Tibial artery (tissue), 4 donors: ENCODE data around the gene ALPL.

Experiments
- DNase-seq, 2 donors: peaks; one replicate each; pipeline ENCODE4 v3.0.0-alpha.2; 2019
- H3K27ac ChIP-seq, 2 donors: fragments of 200-600 bp; sonication (generic) in 1 of 2; 1 replicate in 1 of 2; 2 replicates in 1 of 2; pipeline ENCODE4 v1.5.1; 2018 to 2019; ENCODE audit warnings: mild to moderate bottlenecking in 1 of 2
- H3K27me3 ChIP-seq, 2 donors: fragments of 200-600 bp; sonication (generic) in 1 of 2; one replicate each; pipeline versions ENCODE4 v1.5.1 to v1.6.0; 2016 to 2019
- H3K36me3 ChIP-seq, 3 donors: fragments of 200-600 bp; sonication (generic) in 2 of 3; one replicate each; pipeline ENCODE4 v1.5.1; 2016 to 2019; ENCODE audit warnings: mild to moderate bottlenecking in 2 of 3
- H3K4me1 ChIP-seq, 4 donors: fragments of 200-600 bp; sonication (generic) in 2 of 4; 1 replicate in 3 of 4; 2 replicates in 1 of 4; pipeline ENCODE4 v1.5.1; 2016 to 2019
- H3K4me3 ChIP-seq, 2 donors: fragments of 200-600 bp; sonication (generic) in 1 of 2; 1 replicate in 1 of 2; 2 replicates in 1 of 2; pipeline ENCODE4 v1.5.1; 2018 to 2019; ENCODE audit warnings: mild to moderate bottlenecking in 2 of 2
- H3K9me3 ChIP-seq, 3 donors: fragments of 200-600 bp; sonication (generic) in 1 of 3; one replicate each; pipeline ENCODE4 v1.5.1; 2016 to 2019
- intact Hi-C: fragments of 100-400 bp; cut with DNase I; formaldehyde crosslinking; loops from one replicate; pipeline ENCODE4 v1.15.0; 2023; ENCODE audit warnings: low total_unique reads
- TF ChIP-seq, protein P1 (sequence below), 2 experiments: fragments of 200-600 bp in 1 of 2; fragments of 450-650 bp in 1 of 2; IDR thresholded peaks; one replicate each; pipeline ENCODE4 v1.5.1; 2017 to 2019; ENCODE audit warnings: antibody characterized with exemption in 2 of 2, mild to moderate bottlenecking in 1 of 2, moderate library complexity in 1 of 2

The ALPL gene

DNA sequence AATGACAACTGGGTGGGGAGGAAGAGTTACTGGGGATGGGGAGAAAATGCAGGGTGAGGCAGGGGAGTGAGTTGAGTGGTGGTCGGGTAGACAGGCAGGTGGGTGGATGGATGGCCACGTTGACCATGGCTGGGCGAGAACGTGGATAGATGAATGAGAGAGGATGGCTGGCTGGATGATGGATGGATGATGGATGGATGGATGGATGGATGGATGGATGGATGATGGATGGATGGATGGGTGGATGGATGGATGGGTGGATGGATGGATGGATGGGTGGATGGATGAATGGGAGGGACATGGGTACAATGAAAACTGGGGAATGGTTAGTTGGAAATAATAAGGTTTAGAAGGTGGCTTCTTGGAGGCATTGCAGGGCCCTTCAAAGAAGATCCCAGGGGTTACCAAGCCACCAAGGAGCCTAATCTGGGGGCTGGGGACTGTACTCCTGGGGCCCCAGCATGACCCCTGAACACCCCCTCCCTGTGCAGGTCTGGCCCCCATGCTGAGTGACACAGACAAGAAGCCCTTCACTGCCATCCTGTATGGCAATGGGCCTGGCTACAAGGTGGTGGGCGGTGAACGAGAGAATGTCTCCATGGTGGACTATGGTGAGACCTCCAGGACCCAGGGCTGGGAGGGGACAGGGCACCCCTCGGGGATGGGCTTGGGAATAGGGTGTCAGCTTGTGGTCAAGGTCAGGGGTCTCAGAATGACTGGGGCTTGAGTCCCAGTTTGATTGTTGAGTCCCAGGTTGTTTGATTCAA, 67.0 kb downstream of the ALPL start:
- no peaks in the 10 kb centered on the region for H3K36me3 ChIP-seq
- TF ChIP-seq, protein P1, sequence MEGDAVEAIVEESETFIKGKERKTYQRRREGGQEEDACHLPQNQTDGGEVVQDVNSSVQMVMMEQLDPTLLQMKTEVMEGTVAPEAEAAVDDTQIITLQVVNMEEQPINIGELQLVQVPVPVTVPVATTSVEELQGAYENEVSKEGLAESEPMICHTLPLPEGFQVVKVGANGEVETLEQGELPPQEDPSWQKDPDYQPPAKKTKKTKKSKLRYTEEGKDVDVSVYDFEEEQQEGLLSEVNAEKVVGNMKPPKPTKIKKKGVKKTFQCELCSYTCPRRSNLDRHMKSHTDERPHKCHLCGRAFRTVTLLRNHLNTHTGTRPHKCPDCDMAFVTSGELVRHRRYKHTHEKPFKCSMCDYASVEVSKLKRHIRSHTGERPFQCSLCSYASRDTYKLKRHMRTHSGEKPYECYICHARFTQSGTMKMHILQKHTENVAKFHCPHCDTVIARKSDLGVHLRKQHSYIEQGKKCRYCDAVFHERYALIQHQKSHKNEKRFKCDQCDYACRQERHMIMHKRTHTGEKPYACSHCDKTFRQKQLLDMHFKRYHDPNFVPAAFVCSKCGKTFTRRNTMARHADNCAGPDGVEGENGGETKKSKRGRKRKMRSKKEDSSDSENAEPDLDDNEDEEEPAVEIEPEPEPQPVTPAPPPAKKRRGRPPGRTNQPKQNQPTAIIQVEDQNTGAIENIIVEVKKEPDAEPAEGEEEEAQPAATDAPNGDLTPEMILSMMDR (IDR thresholded peaks at IDR 0.05) = no peak
- peaks cover 0 to 2% (median 0%) of the 10 kb centered on the region in 3 donors for H3K9me3 ChIP-seq
- no peak overlapping the region for H3K27ac ChIP-seq
- H3K27me3 ChIP-seq = peaks cover 0 to 53% of the 10 kb centered on the region in 2 donors
- H3K4me1 ChIP-seq = peaks cover 0 to 15% (median 9%) of the 10 kb centered on the region in 4 donors
- intact Hi-C loops = no loop called here
- no peak for DNase-seq
- H3K4me3 ChIP-seq = no peak overlapping the region

DNA sequence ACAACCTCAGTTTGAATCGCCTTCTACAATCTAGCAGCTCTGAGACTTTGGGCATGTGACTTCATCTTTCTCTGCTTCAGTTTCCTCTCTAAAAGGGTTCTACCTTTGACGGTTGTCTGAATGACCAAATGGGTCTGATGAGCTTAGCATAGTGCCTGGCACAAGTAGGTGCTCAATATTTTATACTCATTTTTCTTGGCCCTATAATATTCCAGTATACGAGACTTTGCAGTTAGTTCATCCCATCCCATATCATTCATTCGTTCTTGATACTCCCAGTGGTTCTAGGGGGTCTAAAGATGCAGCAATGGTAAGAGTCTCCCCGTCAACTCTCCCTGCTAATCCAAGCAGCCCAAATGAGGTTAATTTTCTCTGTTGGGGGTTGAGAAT, 67.6 kb downstream of the ALPL start:
- no peak overlapping the region for H3K27ac ChIP-seq
- peaks cover 0 to 3% (median 0%) of the 10 kb centered on the region in 3 donors for H3K9me3 ChIP-seq
- peaks cover 0 to 56% of the 10 kb centered on the region in 2 donors for H3K27me3 ChIP-seq
- intact Hi-C loops = no loop called here
- TF ChIP-seq, protein P1 (IDR thresholded peaks at IDR 0.05) = no peak
- H3K4me3 ChIP-seq = no peak overlapping the region
- peaks cover 0 to 15% (median 9%) of the 10 kb centered on the region in 4 donors for H3K4me1 ChIP-seq
- no peak for DNase-seq
- H3K36me3 ChIP-seq = no peaks in the 10 kb centered on the region

DNA sequence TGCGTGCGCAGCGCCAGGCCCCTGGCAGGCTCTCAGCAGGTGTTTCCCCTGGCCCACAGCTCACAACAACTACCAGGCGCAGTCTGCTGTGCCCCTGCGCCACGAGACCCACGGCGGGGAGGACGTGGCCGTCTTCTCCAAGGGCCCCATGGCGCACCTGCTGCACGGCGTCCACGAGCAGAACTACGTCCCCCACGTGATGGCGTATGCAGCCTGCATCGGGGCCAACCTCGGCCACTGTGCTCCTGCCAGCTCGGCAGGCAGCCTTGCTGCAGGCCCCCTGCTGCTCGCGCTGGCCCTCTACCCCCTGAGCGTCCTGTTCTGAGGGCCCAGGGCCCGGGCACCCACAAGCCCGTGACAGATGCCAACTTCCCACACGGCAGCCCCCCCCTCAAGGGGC, 68.1 kb downstream of the ALPL start:
- H3K4me3 ChIP-seq = no peak overlapping the region
- H3K27me3 ChIP-seq = peaks cover 0 to 55% of the 10 kb centered on the region in 2 donors
- TF ChIP-seq, protein P1 (IDR thresholded peaks at IDR 0.05) = no peak
- H3K4me1 ChIP-seq = peaks cover 0 to 15% (median 9%) of the 10 kb centered on the region in 4 donors
- DNase-seq = no peak
- H3K27ac ChIP-seq = no peak overlapping the region
- H3K36me3 ChIP-seq = no peaks in the 10 kb centered on the region
- H3K9me3 ChIP-seq = peaks cover 0 to 3% (median 0%) of the 10 kb centered on the region in 3 donors
- intact Hi-C loops = no loop called here

DNA sequence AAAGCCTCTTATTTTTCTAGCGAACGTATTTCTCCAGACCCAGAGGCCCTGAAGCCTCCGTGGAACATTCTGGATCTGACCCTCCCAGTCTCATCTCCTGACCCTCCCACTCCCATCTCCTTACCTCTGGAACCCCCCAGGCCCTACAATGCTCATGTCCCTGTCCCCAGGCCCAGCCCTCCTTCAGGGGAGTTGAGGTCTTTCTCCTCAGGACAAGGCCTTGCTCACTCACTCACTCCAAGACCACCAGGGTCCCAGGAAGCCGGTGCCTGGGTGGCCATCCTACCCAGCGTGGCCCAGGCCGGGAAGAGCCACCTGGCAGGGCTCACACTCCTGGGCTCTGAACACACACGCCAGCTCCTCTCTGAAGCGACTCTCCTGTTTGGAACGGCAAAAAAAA, 68.7 kb downstream of the ALPL start:
- Histone ChIP-seq H3K4me3 (no peak overlapping the region), H3K9me3 (peaks cover 0 to 3% (median 0%) of the 10 kb centered on the region in 3 donors), H3K4me1 (peaks cover 0 to 15% (median 9%) of the 10 kb centered on the region in 4 donors), H3K27ac (no peak overlapping the region), H3K27me3 (peaks cover 0 to 52% of the 10 kb centered on the region in 2 donors), H3K36me3 (no peaks in the 10 kb centered on the region)
- intact Hi-C loops = no loop called here
- DNase-seq = no peak
- TF ChIP-seq, protein P1 (IDR thresholded peaks at IDR 0.05) = no peak

DNA sequence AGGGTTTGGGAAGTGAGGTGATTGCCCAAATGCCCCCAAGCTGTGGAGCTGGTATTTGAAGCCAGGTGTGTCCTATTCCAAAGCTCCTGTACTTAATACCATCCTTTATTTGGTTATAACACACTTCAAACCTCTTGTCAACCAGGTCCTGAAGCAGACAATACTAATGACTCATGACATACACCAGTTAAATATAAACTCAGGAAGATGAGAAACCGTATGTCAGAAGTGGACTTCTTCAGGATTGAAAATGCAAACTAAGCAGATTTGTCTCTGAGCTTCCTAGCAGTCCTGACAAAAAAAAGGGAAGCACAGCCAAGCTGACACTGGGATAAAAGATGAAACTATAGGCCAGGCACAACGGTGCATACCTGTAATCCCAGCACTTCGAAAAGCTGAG, 70.6 kb downstream of the ALPL start:
- Histone ChIP-seq H3K36me3 (no peaks in the 10 kb centered on the region), H3K27ac (no peak overlapping the region), H3K9me3 (peaks cover 0 to 3% (median 0%) of the 10 kb centered on the region in 3 donors), H3K4me3 (no peak overlapping the region), H3K4me1 (peaks cover 0 to 2% (median under 1%) of the 10 kb centered on the region in 4 donors), H3K27me3 (peaks cover 0 to 55% of the 10 kb centered on the region in 2 donors)
- TF ChIP-seq, protein P1 (IDR thresholded peaks at IDR 0.05) = no peak
- intact Hi-C loops = no loop called here
- no peak for DNase-seq
